Tibial nerve (tissue), 3 donors: ENCODE measurements around the gene KCNJ9.

Experiments
- EP300 ChIP-seq, 2 donors: sonication (generic); formaldehyde crosslinking; IDR thresholded peaks; one replicate each; pipeline ENCODE4 v1.6.1; 2017; ENCODE audit warnings: antibody characterized with exemption in 2 of 2, mild to moderate bottlenecking in 1 of 2
- POLR2A ChIP-seq, 2 donors: fragments of 450-650 bp; IDR thresholded peaks; one replicate each; pipeline ENCODE4 v1.6.1; 2017; ENCODE audit warnings: antibody characterized with exemption in 2 of 2, mild to moderate bottlenecking in 2 of 2, moderate library complexity in 2 of 2

DNA sequence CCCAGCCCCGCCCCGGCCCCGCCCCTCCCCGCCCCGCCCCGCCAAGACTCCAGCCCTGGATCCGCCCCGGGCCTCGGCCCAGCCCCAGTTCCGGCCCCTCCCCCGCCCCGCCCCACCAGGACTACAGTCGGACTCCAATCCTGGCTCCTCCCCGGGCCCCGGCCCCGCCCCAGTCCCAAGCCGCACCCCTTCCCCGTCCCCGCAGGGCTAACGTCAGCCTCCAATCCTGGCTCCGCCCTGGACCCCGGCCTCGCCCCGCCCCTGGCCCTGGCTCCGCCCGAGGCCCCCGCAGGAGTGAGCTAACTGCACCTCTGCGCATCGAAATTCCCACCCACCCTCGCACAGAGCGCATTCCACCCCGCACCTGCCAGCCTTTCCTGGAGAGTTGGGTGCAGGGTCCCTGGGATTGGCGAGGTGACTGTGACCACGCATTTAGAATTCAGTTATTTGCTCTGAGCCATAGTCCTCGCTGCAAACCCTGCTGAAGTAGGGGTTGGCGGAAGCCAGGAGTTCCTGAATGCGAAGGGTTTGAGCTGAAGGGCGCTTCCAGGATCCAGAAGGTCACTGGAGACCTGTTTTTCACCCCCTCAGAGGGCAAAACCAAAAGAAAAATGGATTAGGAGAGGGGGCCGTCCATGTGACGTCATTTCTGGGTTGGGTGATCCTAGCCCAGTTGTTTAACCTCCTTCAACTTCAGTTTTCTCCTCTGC is 17.7 kb downstream of the KCNJ9 start:
- peak in 1 of 2 donors; percentile 80 for TF ChIP-seq POLR2A (IDR thresholded peaks at IDR 0.05)
- TF ChIP-seq EP300 (IDR thresholded peaks at IDR 0.05): peak in 1 of 2 donors; percentile 90
